Fibroblast of mammary gland (primary cell): ENCODE measurements around the gene RASGRP2.

Source experiments
- DNase-seq: peaks from one replicate; pipeline ENCODE4 v3.0.0-alpha.2; 2010; ENCODE audit warnings: low read depth
- H3K4me3 ChIP-seq: 2 replicates; pipeline ENCODE4 v1.5.1; 2011; ENCODE audit warnings: low read depth, mild to moderate bottlenecking, low read length, moderate library complexity; ENCODE audit not compliant: control insufficient read depth
- TF ChIP-seq, protein P1 (sequence below): conservative IDR thresholded peaks from 2 replicates; pipeline ENCODE4 v1.5.1; 2011; ENCODE audit warnings: low read depth, low read length, inconsistent platforms; ENCODE audit not compliant: control insufficient read depth, insufficient read depth

The RASGRP2 gene

GRCh38 chr11:64745521-64746328, 1.8 kb upstream of the RASGRP2 start:
- TF ChIP-seq, protein P1, sequence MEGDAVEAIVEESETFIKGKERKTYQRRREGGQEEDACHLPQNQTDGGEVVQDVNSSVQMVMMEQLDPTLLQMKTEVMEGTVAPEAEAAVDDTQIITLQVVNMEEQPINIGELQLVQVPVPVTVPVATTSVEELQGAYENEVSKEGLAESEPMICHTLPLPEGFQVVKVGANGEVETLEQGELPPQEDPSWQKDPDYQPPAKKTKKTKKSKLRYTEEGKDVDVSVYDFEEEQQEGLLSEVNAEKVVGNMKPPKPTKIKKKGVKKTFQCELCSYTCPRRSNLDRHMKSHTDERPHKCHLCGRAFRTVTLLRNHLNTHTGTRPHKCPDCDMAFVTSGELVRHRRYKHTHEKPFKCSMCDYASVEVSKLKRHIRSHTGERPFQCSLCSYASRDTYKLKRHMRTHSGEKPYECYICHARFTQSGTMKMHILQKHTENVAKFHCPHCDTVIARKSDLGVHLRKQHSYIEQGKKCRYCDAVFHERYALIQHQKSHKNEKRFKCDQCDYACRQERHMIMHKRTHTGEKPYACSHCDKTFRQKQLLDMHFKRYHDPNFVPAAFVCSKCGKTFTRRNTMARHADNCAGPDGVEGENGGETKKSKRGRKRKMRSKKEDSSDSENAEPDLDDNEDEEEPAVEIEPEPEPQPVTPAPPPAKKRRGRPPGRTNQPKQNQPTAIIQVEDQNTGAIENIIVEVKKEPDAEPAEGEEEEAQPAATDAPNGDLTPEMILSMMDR = no peak
- peak overlapping the region; percentile 8 for H3K4me3 ChIP-seq
- DNase-seq = peak; percentile 48

GRCh38 chr11:64745189-64745520, 1.2 kb upstream of the RASGRP2 start:
- TF ChIP-seq, protein P1 = no peak
- DNase-seq = no peak
- peak overlapping the region; percentile 9 for H3K4me3 ChIP-seq

DNA sequence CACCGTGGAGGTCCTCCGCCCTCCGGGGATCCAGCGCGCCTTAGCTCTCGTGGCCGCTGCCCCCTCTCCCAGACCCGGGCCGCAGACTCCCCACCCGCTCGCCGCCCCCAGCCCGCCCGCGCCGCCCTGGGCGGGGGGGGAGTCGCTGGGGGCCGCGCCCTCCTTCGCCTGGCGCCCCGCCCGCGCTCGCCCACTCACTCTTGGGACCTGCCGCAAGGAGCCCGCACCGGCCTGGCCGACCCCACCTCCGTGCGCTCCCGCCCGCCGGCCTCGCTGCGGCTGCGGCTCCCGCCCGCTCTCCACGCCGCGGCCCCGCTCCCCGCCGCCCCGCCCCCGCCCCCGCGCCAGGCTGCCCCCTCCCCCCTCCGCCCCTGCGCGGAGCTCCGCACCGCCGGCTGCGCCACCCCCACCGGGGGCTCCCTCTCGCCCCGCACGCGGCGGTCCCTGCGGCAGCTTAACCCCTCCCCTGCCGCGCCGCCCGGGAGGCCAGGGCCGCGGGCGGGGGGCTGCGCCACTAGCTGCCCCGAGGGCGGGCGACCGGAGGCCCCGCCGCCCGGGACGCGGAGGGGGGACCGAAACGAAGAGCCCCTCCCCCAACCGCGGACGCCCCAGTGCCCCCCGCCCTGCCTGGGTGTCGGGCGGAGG, 724 bp upstream of the RASGRP2 start:
- no peak overlapping the region for H3K4me3 ChIP-seq
- DNase-seq = no peak
- TF ChIP-seq, protein P1 = no peak

GRCh38 chr11:64742889-64743590, 902 bp downstream of the RASGRP2 start:
- TF ChIP-seq, protein P1 = peak; percentile 51
- DNase-seq = no peak
- H3K4me3 ChIP-seq = peak overlapping the region; percentile 26

DNA sequence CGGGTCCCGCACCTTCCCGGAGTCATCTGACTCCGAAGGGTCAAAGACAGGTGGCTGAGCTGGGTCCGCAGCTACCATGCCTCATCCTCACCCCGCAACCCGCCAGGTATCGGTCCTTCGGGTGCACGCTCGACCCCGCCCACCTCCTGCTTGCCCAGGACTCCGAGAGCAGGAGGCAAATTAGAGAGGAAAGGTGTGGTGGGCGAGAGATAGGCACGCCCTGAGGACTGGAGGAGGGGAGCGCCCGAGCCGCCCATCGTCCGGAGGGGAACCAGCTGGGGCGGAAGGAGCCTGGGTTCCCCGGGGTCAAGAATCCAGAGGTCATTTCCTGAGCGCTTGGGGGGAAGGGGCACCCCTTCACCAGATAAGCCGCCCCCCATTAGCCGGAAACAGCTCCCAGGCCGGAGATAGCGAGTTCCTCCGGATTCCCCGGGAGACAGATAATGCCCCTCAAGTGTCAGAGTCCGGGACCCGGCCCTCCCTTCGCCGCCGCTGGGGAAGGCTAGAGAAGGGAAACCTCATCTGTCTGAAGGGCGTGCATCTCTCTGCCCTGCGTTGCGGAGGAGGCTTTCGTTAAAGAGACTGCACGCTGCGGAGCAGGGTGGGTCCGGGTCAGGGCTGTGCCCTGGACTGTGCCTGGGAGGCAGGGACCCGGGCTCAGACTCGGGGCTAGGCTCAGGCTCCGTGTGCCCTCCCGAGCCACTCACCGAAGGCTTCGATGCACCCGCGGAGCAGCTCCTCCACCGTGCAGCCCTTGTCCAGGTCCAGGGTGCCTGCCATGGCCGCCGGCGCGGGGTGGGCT, 1.7 kb downstream of the RASGRP2 start:
- DNase-seq = no peak
- H3K4me3 ChIP-seq = peak overlapping the region; percentile 26
- TF ChIP-seq, protein P1 = no peak

GRCh38 chr11:64741375-64742086, 2.4 kb downstream of the RASGRP2 start:
- no peak overlapping the region for H3K4me3 ChIP-seq
- TF ChIP-seq, protein P1 = no peak
- no peak for DNase-seq
